Urinary bladder (tissue), 4 donors: ENCODE measurements around the gene ADORA3. TPM values are rescaled to one million over a fixed set of nuclear protein-coding genes. Genes with fewer than 3 reads are reported as not detected.
A peak's percentile ranks its signal among the peaks of the same experiment; 100 is the strongest.

Experiments used
- DNase-seq: peaks from one replicate; pipeline ENCODE4 v3.0.0-alpha.2; 2015; ENCODE audit errors: extremely low spot score
- H3K27ac ChIP-seq: one replicate; pipeline ENCODE4 v1.5.1; 2013; ENCODE audit warnings: low read depth, mild to moderate bottlenecking, moderate library complexity
- H3K36me3 ChIP-seq: one replicate; pipeline ENCODE4 v1.6.1; 2013; ENCODE audit warnings: mild to moderate bottlenecking, moderate library complexity; ENCODE audit not compliant: insufficient read depth
- H3K4me1 ChIP-seq: one replicate; pipeline ENCODE4 v1.6.1; 2013; ENCODE audit warnings: mild to moderate bottlenecking, moderate library complexity; ENCODE audit not compliant: insufficient read depth
- H3K4me3 ChIP-seq: one replicate; pipeline ENCODE4 v1.5.1; 2013; ENCODE audit warnings: low read depth, low read length
- WGBS: extraction: QIAGEN DNeasy Blood & Tissue Kit; methylation state at CpG from one replicate; pipeline ENCODE4 v1.1.7; 2013; 5-methylcytosine and 5-hydroxymethylcytosine counted together
- polyA plus RNA-seq: library from polyadenylated mRNA; stranded (reverse); fragments of 200-250 nt; gene quantifications from one replicate; pipeline ENCODE4 v1.2.3, GENCODE V29; 2013
- total RNA-seq: library from RNA; depleted of rRNA; stranded (reverse); fragments of >200 nt; gene quantifications from one replicate; pipeline ENCODE4 v1.2.3, GENCODE V29; 2014
- donor health status: healthy with polysubstance abuse.
- donor health status: healthy.

ADORA3 gene
- total and polyA plus RNA-seq, 2 donors = 1.6 to 8.5 TPM

GRCh38 chr1:111516005-111516535, 12.6 kb upstream of the ADORA3 start:
- peak overlapping the region; percentile 14 for H3K27ac ChIP-seq
- H3K4me1 ChIP-seq = no peaks in the 10 kb centered on the region
- 10% methylated on average over 13 of the region's 13 CpGs for WGBS
- no peaks in the 10 kb centered on the region for H3K36me3 ChIP-seq
- DNase-seq = peak; percentile 66
- H3K4me3 ChIP-seq = peak overlapping the region; percentile 1

- Histone ChIP-seq H3K36me3 (no peaks in the 10 kb centered on the region), H3K4me3 (peak overlapping the region; percentile 1), H3K27ac (peak overlapping the region; percentile 61), H3K4me1 (no peaks in the 10 kb centered on the region)
- 11% methylated on average over 40 of the region's 40 CpGs for WGBS
- no peak for DNase-seq
Measured at GRCh38 chr1:111515291-111516004, 12.0 kb upstream of the ADORA3 start.

- Histone ChIP-seq H3K4me3 (no peak overlapping the region), H3K4me1 (no peaks in the 10 kb centered on the region), H3K27ac (no peak overlapping the region), H3K36me3 (no peaks in the 10 kb centered on the region)
- WGBS = 68% methylated on average over 8 of the region's 8 CpGs
- no peak for DNase-seq
Measured at GRCh38 chr1:111513410-111514020, 10.1 kb upstream of the ADORA3 start.

- DNase-seq = no peak
- Histone ChIP-seq H3K27ac (no peak overlapping the region), H3K4me1 (no peaks in the 10 kb centered on the region), H3K36me3 (no peaks in the 10 kb centered on the region), H3K4me3 (no peak overlapping the region)
- 84% methylated on average over 3 of the region's 3 CpGs for WGBS
Measured at GRCh38 chr1:111512931-111513330, 9.5 kb upstream of the ADORA3 start.

GRCh38 chr1:111512132-111512889, 8.9 kb upstream of the ADORA3 start:
- no peaks in the 10 kb centered on the region for H3K36me3 ChIP-seq
- no peaks in the 10 kb centered on the region for H3K4me1 ChIP-seq
- DNase-seq = no peak
- WGBS = 83% methylated on average over 5 of the region's 5 CpGs
- no peak overlapping the region for H3K27ac ChIP-seq
- H3K4me3 ChIP-seq = no peak overlapping the region

- no peak overlapping the region for H3K27ac ChIP-seq
- no peak for DNase-seq
- H3K4me1 ChIP-seq = no peaks in the 10 kb centered on the region
- 69% methylated on average over 3 of the region's 3 CpGs for WGBS
- no peaks in the 10 kb centered on the region for H3K36me3 ChIP-seq
- H3K4me3 ChIP-seq = no peak overlapping the region
Measured at GRCh38 chr1:111511370-111511769, 7.9 kb upstream of the ADORA3 start.

GRCh38 chr1:111509997-111510375, 6.6 kb upstream of the ADORA3 start:
- Histone ChIP-seq H3K27ac (no peak overlapping the region), H3K4me1 (no peaks in the 10 kb centered on the region), H3K36me3 (no peaks in the 10 kb centered on the region), H3K4me3 (no peak overlapping the region)
- 35% methylated on average over 3 of the region's 3 CpGs for WGBS
- DNase-seq = no peak

- 5% methylated on average over 15 of the region's 15 CpGs for WGBS
- Histone ChIP-seq H3K36me3 (no peaks in the 10 kb centered on the region), H3K27ac (peak overlapping the region; percentile 96), H3K4me1 (no peaks in the 10 kb centered on the region), H3K4me3 (peak overlapping the region; percentile 17)
- peak; percentile 35 for DNase-seq
Measured at GRCh38 chr1:111507411-111508201, 4.2 kb upstream of the ADORA3 start.

- no peak for DNase-seq
Measured at GRCh38 chr1:111506561-111506960, 3.1 kb upstream of the ADORA3 start.

GRCh38 chr1:111505641-111506119, 2.2 kb upstream of the ADORA3 start:
- no peak for DNase-seq
- Histone ChIP-seq H3K27ac (no peak overlapping the region), H3K36me3 (no peaks in the 10 kb centered on the region), H3K4me3 (no peak overlapping the region), H3K4me1 (no peaks in the 10 kb centered on the region)
- 85% methylated on average over 6 of the region's 6 CpGs for WGBS

More at GRCh38 chr1:111506561-111506960, 3.1 kb upstream of the ADORA3 start:
- no peak overlapping the region for H3K4me3 ChIP-seq
- H3K36me3 ChIP-seq = no peaks in the 10 kb centered on the region
- H3K27ac ChIP-seq = no peak overlapping the region
- H3K4me1 ChIP-seq = no peaks in the 10 kb centered on the region
- WGBS = 69% methylated on average over 2 of the region's 2 CpGs

- no peak overlapping the region for H3K27ac ChIP-seq
- 80% methylated on average over 6 of the region's 6 CpGs for WGBS
- H3K4me1 ChIP-seq = no peaks in the 10 kb centered on the region
- H3K4me3 ChIP-seq = no peak overlapping the region
- no peaks in the 10 kb centered on the region for H3K36me3 ChIP-seq
- DNase-seq = no peak
Measured at GRCh38 chr1:111504097-111504496, 664 bp upstream of the ADORA3 start.

GRCh38 chr1:111501645-111502044, 1.8 kb downstream of the ADORA3 start:
- no peaks in the 10 kb centered on the region for H3K4me1 ChIP-seq
- DNase-seq = no peak
- 71% methylated on average over 7 of the region's 7 CpGs for WGBS
- no peak overlapping the region for H3K4me3 ChIP-seq
- H3K36me3 ChIP-seq = no peaks in the 10 kb centered on the region
- H3K27ac ChIP-seq = no peak overlapping the region
